HTERT RPE-1 (cell line): ENCODE measurements around the gene THBD.

ENCODE experiments used
- in situ Hi-C: fragments of 300-500 bp; cut with MboI; formaldehyde crosslinking; loops from 4 replicates; pipeline ENCODE4 v1.14.3; 2020; ENCODE audit warnings: low sequenced_read_pairs

The THBD gene

GRCh38 chr20:23084845-23085365, 35.4 kb upstream of the THBD start:
- in situ Hi-C loops = no loop called here

GRCh38 chr20:23084282-23084844, 34.9 kb upstream of the THBD start:
- in situ Hi-C loops = no loop called here

GRCh38 chr20:23083553-23084220, 34.2 kb upstream of the THBD start:
- in situ Hi-C loops = no loop called here

- in situ Hi-C loops = no loop called here
Measured at GRCh38 chr20:23082846-23083552, 33.5 kb upstream of the THBD start.

GRCh38 chr20:23081263-23081819, 31.9 kb upstream of the THBD start:
- in situ Hi-C loops = no loop called here

GRCh38 chr20:23080521-23080920, 31.0 kb upstream of the THBD start:
- in situ Hi-C loops = no loop called here

- in situ Hi-C loops = no loop called here
Measured at GRCh38 chr20:23079926-23080325, 30.5 kb upstream of the THBD start.

GRCh38 chr20:23079016-23079351, 29.5 kb upstream of the THBD start:
- in situ Hi-C loops = no loop called here

GRCh38 chr20:23078351-23079015, 29.0 kb upstream of the THBD start:
- in situ Hi-C loops = no loop called here

- in situ Hi-C loops = no loop called here
Measured at GRCh38 chr20:23077277-23077676, 27.8 kb upstream of the THBD start.

- in situ Hi-C loops = no loop called here
Measured at GRCh38 chr20:23074052-23074451, 24.6 kb upstream of the THBD start.

GRCh38 chr20:23072892-23073586, 23.6 kb upstream of the THBD start:
- in situ Hi-C loops = no loop called here

- in situ Hi-C loops = no loop called here
Measured at GRCh38 chr20:23071996-23072395, 22.5 kb upstream of the THBD start.

GRCh38 chr20:23071398-23071797, 21.9 kb upstream of the THBD start:
- in situ Hi-C loops = no loop called here

GRCh38 chr20:23069108-23069507, 19.6 kb upstream of the THBD start:
- in situ Hi-C loops = no loop called here

GRCh38 chr20:23068283-23068682, 18.8 kb upstream of the THBD start:
- in situ Hi-C loops = no loop called here

GRCh38 chr20:23066772-23067171, 17.3 kb upstream of the THBD start:
- in situ Hi-C loops = no loop called here

GRCh38 chr20:23065266-23066201, 16.1 kb upstream of the THBD start:
- in situ Hi-C loops = no loop called here

GRCh38 chr20:23063581-23063980, 14.1 kb upstream of the THBD start:
- in situ Hi-C loops = no loop called here

- in situ Hi-C loops = no loop called here
Measured at GRCh38 chr20:23063168-23063567, 13.7 kb upstream of the THBD start.
